ENCODE data around the gene COL4A2.
"Not testable (repeated sequence)": the region's sequence is repeated elsewhere in the genome, so short reads cannot be mapped to it uniquely, and the experiment has no call there.

The COL4A2 gene

DNA sequence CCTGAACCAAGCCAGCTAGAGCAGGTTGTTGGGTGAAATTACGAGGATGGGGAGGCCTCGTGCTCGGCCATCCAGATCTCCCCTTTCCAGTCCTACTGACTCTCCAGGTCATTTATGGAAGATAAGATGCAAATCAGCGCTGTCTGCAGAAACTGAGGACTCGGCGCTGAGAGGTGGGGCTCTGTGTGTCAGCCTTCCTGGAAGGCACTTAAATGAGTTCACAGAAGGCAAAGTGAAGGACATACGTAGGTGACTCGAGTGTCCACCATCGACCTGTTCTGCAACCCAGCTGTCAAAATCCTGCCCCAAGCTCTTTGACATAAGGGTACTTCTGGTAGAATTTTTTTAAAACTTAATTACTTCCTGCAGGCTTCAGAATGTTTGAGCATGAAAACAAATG lies 168.0 kb downstream of the COL4A2 start:
- no peak for DNase-seq (ENCODE audit: low spot score)

DNA sequence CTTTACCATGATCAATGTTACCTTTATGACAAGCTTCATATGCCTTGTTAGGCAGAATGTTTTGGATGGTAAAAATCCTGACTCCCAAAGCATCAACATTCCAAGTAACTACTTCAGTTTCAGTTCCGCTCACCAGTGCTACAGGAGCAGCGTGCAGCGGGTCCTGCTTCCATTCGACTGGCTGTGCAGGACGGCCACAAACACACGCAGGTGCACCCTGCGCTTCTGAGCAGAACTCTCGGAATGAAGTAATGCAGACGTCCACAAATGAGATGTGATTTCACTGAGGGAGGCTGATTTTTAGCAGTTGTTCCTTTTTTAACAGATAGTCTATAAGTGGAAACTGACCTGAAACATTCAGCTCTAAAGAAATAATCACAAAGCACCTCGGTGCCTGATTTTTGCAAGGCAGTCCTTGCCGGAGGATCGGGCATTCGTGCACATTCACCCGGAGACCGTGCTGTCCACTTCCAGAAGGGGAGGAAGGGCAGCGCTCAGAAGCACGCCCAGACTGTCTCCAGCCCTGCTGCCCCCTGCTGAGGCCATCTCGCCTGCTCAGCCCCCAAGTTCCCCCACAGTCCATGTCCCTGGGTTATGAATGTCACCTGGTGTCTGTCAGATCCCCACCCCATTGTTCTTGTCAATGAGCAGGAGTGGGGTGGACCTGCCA lies 168.6 kb downstream of the COL4A2 start:
- DNase-seq (ENCODE audit: low spot score): no peak

DNA sequence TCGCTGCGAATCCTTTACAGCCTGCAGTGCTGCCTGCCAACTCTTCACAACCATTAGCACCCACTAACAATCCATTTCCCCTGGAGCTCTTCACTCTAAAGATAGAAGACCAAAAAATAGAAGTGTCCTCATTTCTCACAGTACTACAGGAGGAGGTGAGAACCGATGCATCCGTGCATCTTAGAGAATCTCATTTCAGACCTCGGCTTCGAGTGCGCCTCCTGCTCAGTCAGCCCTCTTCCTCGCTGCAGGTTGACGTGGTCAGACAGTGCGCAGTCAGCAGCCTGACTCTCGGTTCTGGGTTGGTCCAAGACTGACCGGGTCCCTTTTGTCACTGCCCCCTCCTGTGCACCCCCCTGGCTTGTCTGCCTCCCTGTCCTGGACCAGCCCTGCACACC lies 169.1 kb downstream of the COL4A2 start:
- no peak for DNase-seq (ENCODE audit: low spot score)

DNA sequence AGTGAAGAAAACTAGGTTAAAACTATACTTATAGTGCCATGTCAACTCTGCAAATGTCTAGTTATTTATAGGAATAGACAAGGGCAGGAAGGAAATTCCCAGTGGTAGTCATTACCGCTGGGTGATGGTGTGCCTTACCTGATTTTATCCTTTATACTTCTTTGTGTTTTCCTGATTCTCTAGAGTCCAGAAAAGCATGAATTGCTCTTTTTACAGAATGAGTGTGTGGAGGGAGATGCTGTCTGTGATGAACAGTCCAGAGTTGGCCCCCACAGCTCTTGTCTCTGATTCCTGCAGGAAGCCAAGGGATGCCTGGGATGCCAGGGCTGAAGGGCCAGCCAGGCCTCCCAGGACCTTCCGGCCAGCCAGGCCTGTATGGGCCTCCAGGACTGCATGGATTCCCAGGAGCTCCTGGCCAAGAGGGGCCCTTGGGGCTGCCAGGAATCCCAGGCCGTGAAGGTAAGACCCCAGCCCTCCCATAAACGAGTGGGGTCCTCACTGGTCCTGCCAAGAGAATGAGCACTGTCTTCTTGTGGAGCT lies 170.7 kb downstream of the COL4A2 start:
- no peak for DNase-seq (ENCODE audit: low spot score)

DNA sequence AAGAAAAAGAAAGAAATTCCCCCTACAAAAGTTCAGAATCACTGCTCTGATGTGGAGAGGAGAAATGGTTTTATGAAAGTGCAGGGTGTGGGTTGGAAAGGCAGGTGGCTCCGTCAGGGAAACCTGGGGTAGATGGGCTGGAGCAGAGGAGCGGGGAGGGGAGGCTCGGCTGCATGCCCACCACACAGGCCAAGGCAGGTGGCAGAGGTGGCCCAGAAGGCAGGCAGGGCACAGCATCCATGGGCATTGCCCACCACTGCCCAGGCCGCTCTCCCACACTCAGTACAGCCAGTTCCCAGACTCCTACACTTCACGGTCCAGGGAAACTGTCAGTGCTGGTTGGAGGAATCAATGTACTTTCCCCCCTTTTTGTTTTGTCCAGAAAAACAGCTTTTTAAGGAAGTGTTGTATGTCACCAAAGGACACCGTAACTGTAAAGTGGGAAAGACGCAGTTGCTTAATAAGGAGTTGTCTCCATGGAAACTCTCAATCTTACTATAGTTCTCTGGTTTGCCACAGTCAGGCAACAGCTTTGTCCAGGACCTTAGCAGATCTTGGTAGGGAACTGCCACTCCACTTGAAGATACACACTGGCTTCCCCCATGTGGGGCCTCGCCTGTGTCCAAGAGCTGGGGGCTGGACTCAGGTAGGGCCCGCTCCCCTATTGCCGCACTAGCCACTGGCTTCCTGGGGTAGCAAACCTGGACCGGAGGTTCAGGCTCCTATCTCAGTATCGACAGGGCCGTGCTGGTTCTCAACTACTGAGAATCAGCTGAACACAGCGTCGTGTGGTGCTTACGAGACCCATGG lies 171.5 kb downstream of the COL4A2 start:
- DNase-seq (ENCODE audit: low spot score): no peak

DNA sequence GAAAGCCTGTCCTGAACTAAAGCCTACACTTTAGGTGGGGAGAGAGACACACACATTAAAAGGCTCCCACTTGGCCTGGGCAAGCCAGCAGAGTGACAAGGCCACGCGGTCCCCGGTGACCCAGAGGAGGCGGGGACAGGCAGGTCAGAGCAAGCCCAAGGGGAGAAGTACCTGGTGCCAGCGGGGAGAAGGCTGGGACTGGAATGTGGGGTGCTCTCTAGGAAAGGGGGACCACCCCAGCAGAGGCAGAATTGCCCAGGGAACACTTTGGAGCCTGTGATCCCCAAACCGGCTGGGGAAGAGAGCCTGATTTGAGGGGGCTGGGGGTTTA lies 172.1 kb downstream of the COL4A2 start:
- DNase-seq (ENCODE audit: low spot score): no peak

DNA sequence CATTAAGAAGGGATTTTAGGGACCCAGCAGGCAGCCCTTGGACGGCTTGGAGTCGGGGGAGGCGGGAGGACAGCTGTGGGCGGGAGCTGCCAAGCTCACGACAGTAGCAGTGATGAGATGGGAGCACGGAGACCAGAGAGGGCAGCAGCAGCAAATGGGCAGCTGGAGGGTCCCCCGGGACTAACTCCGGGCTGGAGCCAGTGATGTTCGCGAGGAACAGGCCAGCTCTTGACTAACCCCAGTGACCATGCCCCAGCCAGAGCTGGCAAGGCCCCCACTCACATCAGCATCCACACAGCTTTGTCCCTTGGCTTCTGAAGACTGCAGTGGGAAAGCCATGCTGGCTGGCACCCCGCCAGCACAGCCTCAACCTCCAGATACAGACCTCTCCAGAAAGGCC lies 172.6 kb downstream of the COL4A2 start:
- no peak for DNase-seq (ENCODE audit: low spot score)

DNA sequence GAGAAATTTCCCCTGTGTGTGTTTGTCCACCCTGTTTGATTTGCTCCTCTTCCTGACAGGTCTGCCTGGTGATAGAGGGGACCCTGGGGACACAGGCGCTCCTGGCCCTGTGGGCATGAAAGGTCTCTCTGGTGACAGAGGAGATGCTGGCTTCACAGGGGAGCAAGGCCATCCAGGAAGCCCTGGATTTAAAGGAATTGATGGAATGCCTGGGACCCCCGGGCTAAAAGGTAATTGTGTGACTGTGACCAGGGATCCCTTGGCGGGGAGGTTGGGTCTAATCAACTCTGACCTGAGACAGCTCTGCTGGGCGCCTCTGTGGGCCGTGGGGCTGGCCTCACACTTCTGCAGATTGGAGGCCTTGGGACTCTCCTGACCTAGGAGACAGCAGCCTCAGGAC lies 173.1 kb downstream of the COL4A2 start:
- DNase-seq (ENCODE audit: low spot score): no peak

DNA sequence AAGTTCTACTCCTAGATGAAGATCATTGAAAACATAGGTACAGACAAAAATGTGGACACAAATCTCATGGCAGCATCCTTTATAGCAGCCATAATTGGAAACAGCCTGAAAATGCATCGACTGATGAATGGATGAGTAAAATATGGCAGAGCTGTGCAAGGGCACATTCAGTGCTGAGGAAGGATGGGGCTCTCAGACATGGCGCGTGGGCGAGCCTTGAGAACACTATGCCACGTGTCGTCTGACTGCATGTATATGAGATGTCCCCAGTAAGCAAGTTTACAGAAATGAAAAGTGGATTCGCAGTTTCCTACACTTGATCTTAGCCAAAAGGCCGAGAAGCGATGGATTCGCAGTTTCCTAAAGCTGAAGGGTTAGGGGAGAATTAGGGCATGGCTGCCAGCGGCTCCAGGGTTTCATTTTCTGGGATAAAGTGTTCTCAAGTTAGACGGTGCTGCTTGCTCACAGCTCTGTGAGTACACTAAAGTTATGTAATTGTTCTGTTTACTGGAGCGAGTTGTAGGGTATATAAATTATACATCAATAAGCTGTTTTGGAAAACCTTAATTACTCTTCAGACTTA lies 176.4 kb downstream of the COL4A2 start:
- no peak for DNase-seq (ENCODE audit: low spot score)

DNA sequence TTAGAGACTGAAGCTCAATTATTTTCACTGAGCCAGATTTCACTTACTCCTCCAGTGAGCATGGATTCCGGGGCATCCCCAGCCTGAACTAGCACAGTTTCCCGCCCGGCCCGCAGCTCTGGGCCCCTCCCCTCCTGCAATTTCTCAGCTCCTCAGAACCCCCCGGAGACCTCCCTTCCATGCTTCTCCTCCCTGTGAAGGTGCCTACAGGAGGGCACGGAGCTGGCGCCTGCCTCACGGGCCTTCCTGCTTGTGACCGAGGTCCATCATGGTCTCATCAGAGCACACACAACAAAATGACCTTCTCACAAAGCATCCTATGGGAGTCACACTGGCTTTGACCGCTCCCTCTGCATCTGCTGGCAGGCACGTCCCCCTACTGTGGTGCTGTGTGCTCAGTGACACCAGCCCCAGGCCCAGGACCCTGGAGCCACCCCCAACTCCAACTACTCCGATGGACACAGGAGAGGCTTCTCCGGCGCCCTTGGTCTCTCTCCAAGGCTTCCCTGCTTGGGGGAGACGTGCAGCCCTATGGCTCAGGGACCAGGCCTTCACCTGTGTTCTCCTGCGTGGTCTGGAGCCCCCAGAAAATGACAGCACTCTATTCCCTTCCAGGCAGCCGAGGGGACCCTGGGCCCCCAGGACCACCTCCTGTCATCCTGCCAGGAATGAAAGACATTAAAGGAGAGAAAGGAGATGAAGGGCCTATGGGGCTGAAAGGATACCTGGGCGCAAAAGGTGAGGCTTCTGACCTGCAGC lies 177.4 kb downstream of the COL4A2 start:
- no peak for DNase-seq (ENCODE audit: low spot score)

DNA sequence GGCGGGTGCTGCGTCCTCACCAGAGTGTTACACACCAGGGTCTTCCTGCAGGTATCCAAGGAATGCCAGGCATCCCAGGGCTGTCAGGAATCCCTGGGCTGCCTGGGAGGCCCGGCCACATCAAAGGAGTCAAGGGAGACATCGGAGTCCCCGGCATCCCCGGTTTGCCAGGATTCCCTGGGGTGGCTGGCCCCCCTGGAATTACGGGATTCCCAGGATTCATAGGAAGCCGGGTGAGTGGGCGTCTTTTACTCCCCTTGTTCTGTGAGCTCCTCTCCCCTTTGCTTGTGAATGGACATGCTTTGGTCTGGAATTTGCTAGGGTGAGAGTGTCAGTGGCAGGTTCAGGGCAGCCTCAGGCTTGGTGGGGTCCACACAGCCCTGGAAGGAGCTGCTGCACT lies 178.5 kb downstream of the COL4A2 start:
- DNase-seq (ENCODE audit: low spot score): no peak

DNA sequence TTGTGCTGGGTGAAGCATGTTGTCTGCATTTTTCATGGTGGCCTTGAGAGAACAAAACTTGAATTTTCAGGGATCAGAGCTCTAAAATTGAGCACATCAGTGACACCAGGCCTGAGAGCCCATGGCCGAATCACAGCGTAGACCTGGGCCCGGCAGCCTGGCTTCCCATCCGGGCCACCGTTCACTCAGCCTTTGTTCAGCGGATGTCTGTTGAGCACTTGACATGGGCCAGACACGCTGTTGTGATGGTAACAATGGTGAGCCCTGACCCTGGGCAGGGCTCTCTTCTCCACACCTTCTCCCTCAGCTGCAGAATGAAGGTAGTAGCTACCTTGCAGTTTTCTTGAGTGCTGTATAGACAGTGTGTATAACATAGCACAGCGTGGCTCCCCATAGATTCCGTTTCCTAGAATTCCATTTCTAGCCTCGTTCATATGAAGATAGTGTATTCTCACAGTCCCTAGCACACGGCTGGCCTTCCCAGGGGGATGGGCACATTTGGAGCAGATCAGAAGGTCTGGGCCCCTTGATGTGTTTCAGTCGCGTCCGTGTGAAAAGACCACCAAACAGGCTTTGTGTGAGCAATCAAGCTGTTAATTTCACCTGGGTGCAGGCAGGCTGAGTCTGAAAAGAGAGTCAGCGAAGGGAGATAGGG lies 179.1 kb downstream of the COL4A2 start:
- no peak for DNase-seq (ENCODE audit: low spot score)

DNA sequence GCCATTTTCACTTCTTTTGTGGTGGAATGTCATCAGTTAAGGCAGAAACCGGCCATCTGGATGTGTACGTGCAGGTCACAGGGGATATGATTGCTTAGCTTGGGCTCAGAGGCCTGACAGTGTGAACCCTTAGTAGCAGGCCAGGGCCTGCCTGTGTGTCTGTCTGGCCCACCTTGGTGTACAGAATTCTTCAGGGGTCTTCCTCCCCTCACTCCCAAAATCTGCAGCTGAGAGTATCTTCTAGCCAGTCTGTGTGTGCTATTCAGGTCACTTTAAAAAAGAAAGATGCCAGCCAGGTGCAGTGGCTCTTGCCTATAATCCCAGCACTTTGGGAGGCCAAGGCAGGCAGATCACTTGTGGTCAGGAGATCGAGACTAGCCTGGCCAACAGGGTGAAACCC lies 179.8 kb downstream of the COL4A2 start:
- not testable (repeated sequence) for DNase-seq (ENCODE audit: low spot score)

DNA sequence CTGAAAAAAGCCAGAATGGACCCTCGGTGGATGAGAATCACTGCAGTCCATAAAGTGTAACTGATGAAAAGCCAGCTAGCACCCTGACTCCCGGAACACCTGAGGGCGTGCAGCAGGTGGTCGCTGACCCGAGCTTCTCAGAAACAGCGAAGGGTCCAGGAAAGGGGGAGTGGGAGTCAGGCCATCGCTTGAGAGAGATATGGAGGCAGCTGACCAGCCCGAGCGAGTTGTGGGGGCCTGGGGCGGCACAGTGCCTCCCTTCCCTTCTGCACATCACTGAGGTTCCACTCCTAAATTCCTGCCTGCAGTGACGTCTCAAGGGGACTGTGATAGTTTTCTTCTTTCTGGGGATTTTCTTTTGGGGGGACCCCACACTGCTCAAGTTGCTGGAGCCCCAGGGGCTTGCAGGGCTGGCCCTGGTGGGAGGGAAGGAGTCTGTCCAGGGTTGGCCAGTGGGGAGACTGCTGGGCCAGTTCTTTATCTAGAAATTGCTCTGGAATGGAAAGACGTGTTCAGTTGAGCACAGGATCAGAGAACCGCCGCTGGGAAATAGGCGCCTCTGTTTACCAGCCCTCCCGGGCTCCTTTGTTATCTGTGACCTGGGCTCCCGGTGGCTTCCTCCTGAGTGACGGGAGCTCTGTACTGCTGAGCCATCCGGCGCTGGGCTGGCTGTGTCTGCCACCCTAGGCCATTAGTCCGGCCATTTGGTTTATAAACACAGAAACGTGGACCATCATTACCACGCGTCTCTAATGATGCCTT lies 183.1 kb downstream of the COL4A2 start:
- no peak for DNase-seq (ENCODE audit: low spot score)

DNA sequence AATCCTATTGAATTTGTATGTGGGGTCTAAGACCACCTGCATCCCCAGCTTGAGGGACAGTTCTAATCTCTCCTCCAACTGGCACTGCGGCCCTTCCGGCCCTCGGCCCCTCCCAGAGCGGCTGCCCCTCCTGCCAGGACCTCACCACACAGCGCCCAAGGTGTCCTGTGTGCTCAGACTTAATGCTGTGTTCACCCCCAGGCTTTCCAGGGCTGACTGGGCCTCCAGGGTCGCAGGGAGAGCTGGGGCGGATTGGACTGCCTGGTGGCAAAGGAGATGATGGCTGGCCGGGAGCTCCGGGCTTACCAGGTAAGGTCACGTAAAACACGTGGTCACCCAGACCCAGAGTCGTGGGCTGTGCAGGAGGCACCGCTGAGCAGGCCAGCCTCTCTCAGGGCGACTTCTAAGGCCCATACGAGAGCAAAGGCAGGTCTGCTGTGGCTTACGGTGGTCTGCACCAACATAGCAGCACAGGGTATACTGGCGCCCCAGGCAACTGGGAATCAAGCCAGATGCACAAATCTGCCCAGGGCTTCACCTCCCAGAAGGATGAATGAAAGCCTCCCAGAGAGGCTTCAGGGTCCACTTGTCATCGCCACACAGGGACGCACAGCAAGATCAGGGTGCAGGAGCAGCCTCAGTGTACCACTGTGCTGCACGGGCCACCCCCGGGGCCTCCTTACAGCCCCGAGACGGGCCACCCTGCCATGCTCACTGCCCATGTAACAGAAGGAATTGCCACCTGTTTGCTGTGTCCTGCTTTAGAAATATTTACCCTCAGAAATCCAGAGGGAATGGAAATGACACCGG lies 185.0 kb downstream of the COL4A2 start:
- DNase-seq (ENCODE audit: low spot score): no peak

DNA sequence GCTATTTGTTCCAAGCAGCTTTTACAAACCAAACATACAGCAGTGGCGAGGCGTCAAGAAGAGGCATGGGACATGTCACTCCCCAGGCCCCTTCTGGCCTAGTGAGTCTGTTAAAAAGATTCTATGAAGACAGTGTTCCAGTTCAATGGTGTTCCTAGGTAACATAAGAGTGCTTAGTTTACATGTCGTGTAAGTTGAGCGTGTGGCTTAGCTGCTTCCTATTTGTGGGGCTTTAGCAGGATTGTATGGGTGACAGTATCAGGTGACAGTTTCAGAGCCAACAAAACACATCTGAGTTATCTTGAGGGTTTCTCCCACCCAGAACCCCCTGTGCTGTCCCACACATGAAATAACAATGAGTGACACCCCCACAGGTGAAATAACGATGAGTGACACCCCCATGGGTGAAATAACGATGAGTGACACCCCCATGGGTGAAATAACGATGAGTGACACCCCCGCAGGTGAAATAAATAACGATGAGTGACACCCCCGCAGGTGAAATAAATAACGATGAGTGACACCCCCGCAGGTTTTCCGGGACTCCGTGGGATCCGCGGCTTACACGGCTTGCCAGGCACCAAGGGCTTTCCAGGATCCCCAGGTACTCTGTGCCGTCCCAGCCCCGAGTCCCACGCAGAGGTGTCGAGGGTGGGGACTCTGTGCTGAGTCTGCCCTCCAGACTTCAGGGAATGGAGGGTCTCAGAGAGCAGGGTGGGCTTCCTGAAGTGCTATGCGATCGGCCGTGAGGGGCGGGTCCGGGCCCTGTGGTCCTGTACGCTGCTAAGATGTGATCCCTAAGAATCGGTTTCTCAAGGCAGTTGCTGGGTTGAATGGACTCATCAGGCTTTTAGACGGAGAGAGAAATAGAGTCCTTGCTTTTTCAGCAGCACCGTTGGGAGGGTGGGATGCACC lies 185.9 kb downstream of the COL4A2 start:
- no peak for DNase-seq (ENCODE audit: low spot score)

DNA sequence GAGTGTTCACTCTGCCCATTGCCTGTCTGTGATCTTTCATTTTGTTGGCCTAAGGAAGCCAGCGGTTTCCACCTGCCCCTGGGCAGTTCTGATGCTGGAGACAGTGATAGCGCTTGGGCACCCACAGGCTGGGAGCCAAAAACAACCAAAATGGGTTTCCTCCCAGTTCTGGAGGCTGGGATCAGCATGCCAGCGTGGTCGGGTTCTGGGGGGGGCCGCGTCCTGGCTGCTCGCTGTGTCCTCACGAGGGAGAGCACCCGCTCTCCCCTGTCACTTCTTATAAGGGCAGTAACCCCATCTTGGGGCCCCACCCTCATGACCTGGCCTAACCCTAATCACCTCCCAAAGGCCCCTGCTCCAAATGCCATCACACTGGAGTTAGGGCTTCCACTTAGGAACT lies 186.5 kb downstream of the COL4A2 start:
- no peak for DNase-seq (ENCODE audit: low spot score)

DNA sequence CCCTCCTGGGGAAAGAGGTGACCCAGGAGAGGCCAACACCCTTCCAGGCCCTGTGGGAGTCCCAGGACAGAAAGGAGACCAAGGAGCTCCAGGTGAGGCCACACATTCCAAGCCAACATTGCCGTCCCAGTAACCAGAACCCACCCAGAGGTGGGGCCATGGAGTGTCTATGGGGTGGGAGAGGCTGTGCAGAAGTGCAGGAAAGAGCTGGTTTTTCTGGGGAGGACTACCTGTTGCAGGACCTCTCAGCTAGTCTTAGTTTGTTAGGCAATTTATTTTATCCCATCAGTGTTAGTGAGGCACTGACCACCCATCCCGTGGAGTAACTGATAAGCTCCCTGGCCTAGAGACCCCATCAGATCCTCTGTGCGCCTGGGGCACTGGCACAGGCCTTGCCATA lies 188.3 kb downstream of the COL4A2 start:
- DNase-seq (ENCODE audit: low spot score): no peak

DNA sequence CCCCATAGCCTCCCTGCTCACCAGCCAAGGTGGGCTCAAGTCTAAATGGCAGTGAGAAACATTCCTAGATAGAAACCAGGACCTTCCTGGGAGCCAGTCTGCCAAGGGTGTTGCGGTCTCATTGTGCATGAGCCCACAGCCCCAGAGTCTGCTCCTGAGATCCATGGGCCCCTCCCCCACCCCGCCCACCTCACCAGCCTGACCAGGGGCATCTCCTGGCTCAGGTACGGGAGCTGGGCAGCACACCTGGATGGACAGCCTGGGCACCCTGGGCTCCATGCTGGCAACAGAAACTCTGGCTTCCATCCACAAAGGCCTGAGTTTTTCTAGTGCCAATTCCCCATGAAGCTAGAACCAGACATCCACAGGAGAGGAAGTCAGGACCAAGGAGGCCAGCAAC lies 188.8 kb downstream of the COL4A2 start:
- no peak for DNase-seq (ENCODE audit: low spot score)

All from hepatic stellate cell (primary cell).